HG02840 (cell line): Measurements from ENCODE around the gene ATOX1.
"Not testable (repeated sequence)": the region's sequence is repeated elsewhere in the genome, so short reads cannot be mapped to it uniquely, and the experiment has no call there.

Experiments
- ATAC-seq: cut with Tn5 transposase; IDR thresholded peaks from one replicate; pipeline ENCODE4 v1.9.1; 2021; ENCODE audit warnings: mild to moderate bottlenecking, moderate library complexity, moderate number of reproducible peaks; ENCODE audit not compliant: unreplicated experiment, low FRiP score

The ATOX1 gene

DNA sequence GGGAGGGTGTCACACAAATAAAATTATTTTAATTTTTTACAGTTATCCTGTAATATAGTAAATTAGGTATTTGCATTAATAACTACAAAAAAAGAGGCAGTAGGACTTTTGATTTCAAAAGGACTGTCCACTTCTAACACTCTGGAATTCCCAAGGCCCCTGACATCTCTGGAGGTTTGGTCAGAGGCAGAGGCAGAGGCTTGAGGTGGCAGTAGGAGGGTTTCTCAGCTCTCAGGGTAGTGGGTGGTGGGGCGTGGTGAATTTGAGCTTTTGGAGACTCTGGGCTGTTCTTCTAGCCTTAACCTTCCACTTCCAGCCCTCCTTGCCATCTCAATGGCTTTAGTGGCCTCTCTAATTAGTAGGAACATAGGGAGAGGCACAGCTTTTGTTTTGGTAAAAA lies 22.8 kb downstream of the ATOX1 start:
- no peak for ATAC-seq

DNA sequence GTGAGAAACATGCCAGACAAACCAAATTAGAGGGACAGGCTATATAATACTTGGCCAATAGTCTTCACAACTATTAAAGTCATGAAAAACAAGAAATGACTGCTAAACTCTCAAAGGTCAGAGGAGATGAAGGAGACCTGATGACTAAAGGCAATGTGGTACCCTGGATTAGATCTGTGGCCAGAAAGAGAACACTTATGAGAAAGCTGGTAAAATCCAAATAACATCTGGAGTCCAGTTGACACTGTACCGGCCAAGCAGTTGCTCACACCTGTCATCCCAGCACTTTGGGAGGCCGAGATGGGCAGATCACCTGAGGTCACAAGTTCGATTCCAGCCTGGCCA lies 24.4 kb downstream of the ATOX1 start:
- ATAC-seq, result no peak

DNA sequence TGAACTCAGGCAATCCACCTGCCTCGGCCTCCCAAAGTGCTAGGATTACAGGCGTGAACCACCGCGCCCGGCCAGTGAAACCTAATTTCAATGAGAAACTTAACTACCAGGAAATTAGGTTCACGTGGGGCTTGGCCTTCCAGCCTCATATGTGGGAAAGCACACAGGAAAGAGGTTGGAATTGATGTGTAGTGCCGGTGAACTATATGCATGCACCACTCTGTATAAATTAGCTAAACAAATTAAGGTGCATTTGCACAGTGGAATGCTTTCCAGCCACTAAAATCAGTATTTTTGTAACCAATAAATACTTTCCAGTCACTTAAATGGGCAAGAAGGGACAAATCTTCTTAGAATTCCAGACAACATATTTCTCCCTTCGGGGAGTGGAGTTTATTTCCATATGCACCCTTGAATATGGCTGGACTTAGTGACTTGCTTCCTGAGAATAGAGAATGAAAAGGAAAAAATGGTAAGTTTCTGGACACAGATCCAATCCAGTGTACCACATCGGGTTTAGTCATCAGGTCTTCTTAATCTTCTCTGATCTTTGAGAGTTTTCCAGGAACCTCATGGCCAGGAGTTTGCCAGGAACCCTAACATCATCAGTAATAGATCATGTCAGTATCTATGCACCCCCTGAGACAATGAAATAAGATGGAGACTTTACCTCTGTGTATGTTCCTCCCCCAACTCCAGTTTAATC lies 24.9 kb downstream of the ATOX1 start:
- ATAC-seq, result no peak

DNA sequence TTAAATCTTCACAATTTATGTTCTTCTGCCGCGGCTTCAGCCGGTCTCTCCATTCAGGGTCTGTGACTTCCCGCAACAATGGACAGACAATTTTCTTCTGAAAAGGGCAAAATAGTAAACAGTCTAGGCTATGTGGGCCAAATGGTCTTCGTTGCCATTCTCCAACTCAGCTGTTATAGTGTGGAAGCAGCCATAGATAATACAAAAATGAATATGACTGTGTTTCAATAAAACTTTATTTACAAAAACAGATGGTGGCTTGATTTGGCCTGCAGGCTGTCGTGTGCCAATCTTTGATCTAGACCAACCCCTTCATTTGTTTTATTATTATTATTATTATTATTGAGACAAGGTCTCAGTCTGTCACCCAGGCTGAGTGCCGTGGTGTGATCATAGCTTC lies 28.1 kb downstream of the ATOX1 start:
- no peak for ATAC-seq

DNA sequence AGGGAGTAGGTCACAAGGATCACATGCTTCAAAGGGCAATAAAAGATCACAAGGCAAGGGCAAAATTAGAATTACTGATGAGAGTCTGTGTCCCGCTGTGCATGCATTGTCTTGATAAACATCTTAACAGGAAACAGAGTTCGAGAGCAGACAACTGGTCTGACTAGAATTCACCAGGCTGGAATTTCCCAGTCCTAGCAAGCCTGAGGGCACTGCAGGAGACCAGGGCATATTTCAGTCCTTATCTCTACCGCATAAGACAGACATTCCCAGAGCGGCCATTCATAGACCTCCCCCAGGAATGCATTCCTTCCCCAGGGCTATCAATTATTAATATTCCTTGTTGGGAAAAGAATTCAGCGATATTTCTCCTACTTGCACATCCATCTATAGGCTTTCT lies 28.8 kb downstream of the ATOX1 start:
- not testable (repeated sequence) for ATAC-seq

DNA sequence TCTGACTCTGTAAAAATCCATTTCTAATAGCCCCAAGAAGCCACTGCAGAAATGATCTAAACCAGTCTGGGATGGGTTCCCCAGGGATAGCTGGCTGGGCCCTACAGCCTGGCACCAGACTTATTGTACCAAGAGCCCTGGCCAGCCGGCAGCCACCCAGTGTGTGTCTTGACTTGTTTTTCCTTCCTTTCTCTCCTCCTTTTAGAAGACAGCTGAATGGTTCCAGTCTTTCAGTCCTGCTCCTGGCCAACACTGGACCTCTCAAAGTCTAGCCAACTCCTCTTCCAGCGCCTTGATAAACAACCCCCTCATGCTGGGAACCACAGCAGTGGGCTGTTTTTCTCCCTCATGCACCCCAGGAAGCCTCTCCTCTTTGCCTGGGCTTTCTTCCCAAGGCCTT lies 34.1 kb downstream of the ATOX1 start:
- no peak for ATAC-seq

DNA sequence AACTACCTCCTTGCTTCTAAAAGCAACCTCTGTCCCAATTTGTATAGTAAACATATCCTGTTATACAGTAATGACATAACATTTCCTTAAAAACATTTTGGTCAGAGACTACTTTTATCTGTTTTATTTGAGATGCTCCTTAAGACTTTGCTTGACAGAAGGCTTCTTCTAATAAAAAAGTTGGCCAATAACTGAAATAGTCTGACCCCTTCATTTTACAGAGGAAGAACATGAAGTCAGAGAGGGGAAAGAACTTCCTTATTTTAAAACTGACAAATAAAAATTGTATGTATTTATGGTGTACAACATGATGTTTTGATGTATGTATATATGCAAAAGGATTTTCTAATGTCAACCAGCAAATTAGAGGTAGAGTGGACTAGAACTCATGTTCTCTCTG lies 35.9 kb downstream of the ATOX1 start:
- no peak for ATAC-seq

DNA sequence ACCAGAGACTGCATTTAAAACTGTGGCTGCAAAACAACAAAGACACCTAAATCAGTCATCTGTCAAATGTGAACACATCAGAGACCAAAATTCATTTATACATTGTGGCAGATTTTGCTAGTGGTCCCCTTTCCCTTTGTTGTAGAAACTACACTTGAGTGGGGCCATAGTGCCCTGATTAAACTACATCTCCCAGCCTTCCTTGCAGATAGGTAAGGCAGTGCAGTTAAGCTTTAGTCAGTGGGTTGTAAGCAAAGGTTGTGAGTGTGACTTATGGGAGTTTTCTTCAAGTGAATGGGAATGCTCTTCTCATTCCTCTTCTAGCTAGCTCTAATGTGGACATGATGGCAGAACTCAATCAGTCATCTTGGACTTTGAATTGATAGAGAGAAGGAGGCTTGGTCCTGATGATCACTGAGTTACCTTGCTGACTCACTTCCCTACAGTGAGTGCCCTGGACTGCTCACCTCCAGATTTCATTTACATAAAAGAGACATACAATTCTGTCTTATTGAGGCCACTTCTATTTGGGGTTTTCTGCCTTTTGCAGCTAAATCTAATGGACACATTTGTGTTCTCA lies 36.5 kb downstream of the ATOX1 start:
- ATAC-seq, result peak; percentile 18

DNA sequence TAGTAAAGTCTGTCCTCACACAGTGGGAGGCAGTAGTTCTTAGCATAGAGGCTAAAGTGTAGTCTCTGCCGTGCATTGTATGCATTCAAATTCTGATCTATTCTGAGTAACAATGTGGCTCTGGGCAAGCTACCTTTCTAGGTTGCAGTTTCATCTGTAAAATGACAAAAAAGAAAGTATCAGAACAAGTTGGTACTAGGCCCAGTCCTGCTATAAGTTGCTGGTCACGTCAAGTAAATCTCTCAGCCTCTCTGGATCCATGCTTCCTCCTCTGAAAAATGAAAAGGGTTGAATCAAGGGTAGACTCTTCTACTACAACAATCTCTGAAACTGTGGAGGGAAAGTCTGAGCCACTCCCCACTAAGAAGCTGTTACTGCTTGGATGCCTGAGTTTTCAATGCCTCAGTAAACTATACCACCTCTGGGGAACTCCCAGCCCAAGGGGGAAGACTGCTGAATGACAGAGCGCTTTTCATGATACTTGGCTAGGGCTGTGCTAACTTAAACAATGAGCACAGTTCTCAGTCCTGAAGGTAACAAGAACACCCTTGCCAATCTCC lies 37.3 kb downstream of the ATOX1 start:
- peak; percentile 87 for ATAC-seq

DNA sequence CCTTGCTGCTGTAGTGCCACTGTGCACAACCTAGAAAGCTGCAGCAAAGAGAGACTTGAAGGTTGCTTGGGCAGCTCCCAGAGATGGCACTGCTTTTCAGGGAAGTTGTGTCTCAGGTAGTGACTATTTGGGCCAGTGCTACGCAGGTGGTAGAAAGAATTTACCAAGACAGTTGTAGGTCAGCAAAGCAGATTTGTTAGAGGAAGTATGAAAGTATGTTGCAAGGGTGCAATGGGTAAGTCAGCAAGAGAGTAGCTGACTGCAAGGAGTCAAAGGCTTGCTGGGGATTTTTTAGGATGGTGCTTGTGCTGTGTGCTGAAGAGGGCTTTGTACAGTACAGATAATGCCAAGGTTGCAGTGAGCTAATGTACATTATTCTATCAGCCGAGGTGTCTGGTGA lies 38.2 kb downstream of the ATOX1 start:
- ATAC-seq, result no peak

DNA sequence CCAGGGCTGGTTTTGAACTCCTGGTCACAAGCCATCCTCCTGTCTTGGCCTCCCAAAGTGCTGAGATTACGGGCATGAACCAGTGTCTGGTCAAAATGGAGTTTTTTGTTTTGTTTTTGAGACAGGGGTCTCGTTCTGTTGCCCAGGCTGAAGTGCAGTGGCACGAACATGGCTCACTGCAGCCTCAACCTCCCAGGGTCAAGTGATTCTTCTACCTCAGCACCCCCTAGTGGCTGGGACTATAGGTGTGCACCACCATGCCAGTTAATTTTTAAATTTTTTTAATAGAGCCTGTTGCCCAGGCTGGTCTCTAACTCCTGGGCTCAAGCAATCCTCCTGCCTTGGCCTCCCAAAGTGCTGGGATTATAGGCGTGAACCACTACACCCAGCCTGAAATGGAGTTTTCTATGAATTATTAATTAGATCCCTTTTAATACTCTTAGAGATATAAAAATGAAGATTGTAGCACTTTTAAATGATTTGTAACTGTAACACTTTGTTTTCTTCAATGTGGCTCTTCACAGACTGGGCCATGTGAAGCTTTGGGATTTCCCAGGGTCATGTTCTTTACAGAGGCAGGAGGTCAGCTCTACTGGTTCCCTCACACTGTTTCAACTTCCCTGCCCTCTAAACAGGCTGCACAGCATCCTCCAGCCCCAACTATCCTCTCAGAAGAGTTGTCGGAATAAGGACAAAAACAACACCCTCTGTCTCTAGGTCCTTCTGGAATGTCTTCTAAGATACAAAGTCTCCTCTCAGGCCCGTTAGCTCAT lies 39.0 kb downstream of the ATOX1 start:
- no peak for ATAC-seq

DNA sequence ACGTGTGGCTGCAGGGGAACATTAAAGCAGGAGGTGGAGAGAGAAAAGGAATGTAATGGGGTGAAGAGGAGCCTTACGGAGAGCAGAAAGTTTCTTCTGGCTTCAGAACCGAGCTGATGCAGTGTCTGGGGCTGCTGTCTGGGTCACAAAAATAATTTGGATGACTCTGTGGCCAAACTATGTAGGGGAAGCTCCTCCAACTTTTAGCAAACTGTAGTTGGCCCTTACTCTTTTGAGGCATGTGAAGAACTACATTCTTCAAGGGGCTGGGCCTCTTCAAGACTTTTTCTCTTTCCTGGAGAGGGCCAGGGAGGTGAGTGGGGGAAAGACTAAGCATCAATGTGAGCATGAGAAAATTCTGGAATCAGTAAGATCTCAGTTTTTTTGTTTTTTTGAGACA lies 39.8 kb downstream of the ATOX1 start:
- ATAC-seq, result no peak

DNA sequence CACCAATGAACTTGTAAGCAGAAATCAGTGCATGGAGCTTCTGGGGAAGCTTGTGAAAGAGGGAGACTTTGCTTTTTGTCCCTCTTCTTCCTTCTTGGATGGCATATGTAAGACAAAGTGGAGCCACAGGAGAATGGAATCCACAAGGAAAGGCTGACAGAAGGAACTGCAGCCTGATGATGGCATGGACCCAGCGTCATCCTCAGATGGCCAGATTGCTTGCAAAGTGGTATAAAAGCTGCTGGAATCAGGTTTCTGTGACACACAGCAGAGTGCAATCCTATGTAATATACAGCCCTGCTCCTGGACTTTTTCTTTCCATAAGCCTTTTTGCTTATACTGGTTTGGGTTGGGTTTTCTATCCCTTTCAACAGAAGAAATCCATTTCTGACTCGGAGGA lies 40.3 kb downstream of the ATOX1 start:
- ATAC-seq, result no peak

DNA sequence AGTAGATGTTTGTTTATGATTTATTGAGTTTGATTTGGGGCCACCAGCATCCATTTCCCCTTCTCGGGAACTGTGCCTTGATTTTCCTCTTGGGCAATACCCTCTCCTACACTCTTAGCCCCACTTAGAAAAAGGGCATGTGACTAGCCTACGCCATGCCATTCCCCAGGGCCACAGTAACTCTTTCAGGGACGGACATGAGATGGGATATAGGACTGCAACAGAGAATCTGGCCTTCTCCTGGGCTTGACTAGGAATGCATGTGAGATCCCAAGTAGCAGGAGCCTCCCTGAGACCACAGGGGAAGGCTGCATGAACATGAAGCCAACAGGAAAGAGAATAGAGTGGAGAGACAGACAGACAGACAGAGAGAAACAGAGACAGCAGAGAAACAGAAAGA lies 41.0 kb downstream of the ATOX1 start:
- no peak for ATAC-seq

DNA sequence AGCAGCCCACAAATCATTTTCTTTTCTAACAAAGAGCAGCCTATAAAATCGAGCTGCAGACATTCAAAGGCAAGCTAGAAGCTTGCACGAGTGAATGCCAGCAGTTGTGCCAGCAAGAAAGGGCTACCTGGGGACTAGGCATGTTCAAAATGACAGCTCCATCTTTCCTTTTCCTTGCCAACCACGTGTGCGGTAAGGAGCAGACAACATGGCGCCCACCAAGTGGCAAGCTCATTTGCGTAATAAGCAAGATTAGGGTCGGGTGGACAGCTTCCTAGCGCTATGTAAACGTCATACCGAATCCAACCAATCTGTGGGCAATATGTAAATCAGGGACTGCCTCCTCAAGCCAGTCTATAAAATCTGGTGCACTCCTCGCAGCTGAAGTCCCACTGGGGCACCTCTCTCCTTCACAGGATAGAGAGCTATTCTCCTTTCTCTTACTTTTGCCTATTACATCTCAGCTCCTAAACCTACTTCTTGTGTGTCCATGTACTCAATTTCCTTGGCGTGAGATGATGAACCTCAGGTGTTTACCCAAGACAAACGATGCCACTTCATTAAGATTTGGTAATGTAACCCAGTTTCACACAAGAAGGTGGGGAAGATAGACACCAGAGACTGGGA lies 49.2 kb downstream of the ATOX1 start:
- ATAC-seq, result no peak

DNA sequence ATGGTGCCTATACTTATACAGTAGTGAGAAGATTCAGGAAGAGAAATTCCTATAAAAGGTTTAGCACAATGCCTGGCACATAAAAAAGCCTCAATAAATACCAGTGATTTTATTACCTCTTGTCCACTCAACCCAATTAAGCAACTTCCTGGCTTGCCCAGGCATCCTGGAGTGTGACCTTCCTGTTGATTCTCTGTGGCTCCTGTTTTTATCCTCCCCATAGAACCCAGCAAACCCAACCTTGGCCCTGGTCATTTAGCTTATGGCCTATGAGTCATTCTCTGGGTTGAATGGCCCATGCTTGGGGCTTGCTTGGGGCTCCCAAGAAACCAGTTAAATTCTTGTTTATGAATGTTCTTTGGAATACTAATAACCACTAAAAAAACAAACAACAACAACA lies 50.3 kb downstream of the ATOX1 start:
- no peak for ATAC-seq

DNA sequence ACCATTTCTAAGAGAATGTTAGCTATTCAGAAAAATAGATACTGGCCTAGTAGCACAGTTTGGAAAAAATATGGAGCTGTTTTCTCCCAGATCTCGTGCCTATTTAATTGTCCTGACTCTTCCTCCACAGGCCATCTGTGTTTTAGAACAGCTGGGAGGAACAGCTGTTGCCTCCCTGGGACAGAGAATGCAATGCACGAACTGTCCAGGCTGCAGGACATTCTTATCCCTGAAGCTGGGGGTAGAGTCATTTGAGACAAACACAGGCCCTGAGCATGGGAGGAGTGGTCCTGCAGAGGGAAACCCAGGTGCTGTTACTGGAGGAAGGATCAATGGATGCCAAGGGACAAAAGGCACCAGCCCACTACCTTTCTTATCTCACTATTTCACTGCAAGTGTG lies 50.9 kb downstream of the ATOX1 start:
- ATAC-seq, result no peak

DNA sequence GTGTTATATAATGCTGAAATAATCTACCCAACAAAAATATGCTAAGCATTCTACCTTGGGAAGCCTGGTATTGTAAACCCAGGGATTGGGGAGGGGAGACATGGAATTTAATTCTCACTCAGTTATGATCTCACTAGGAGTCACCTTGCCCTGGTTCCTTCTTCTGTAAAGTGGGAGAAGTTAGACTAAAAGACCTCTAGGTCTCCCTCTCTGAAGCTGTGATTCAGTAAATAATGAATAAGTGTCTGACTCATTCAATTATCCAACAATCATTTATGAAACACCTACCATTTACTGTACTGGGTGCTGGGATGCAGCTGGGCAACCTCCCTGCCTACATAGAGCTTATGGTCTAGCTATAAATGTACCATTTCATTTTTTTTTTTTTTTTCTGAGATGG lies 51.5 kb downstream of the ATOX1 start:
- no peak for ATAC-seq

DNA sequence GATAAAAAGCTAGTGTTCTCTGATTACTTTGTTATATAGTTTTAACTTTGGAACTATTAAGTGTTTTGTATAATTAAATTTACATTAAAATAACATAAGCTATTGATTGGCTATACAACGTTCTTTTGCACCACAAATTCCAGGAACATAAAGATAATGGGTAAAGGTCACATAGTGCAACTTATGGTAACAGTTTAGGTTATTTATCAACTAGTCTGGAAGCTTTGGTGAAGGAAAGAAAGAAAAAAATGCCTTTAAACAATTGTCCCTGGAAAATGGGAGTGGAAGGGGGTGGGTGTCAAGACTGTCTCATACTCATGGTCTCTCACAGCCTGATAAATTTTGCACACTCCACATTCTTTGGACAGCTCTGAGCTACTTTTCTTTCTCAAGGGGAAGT lies 54.7 kb downstream of the ATOX1 start:
- ATAC-seq, result no peak

DNA sequence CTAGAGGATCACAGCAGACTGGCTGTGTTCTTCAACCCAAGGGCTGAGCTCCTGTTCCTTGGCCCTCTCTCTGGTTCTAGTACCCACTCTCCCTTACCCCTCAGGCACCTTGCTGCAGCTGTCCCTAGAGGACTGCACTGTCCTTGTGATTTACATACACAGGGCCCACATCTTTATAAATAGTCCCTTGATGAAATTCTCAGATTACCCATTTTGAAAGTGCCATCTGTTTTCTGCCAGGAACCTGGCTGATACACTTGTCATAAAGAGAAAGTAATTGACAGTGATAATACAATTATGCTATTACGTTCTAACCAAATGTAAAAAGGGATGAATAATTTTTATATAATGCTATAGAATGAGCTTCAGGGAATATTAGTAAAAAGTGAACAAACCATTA lies 55.2 kb downstream of the ATOX1 start:
- ATAC-seq, result peak; percentile 58

DNA sequence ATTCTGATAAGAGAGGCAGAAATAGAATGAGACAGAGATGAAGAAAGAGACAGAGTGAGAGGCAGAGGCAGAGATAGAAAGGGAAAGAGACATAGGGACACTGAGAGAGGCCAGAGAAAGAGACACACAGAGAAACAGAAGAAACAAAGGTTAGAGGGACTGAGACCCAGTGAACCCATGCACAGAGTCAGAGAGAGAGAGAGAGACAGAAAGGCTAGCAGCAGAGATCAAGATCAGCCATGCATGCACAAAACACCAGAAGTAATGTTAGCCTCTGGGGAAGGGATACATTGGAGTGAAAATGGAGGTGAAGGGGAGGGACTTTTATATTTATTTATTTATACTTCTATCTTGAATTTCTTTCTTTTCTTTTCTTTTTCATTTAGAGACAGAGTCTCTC lies 57.6 kb downstream of the ATOX1 start:
- no peak for ATAC-seq
